Activated CD4-positive, alpha-beta memory T cell treated with anti-CD3 and anti-CD28 coated beads for 36 hours (primary cell): ENCODE data around the gene MYH10. TPM values are rescaled to one million over a fixed set of nuclear protein-coding genes. Genes with fewer than 3 reads are reported as not detected.

Source experiments
- CTCF ChIA-PET: fragments of 350-600 bp; sonication (Branson Sonifier 250); formaldehyde crosslinking; loops from one replicate; lab custom pipeline; 2021; ENCODE audit warnings: antibody characterized with exemption, inconsistent platforms; lab: Charles Lee
- POLR2A ChIA-PET: fragments of 350-600 bp; sonication (Branson Sonifier 250); formaldehyde crosslinking; loops from one replicate; lab custom pipeline; 2021; ENCODE audit warnings: antibody characterized with exemption; lab: Charles Lee
- DNase-seq: peaks from one replicate; pipeline ENCODE4 v3.0.0-alpha.2; 2020
- H3K27ac Mint-ChIP-seq: one replicate; pipeline ENCODE4 v1.8.0; 2021; ENCODE audit warnings: mixed read lengths
- H3K27me3 Mint-ChIP-seq: one replicate; pipeline ENCODE4 v1.8.0; 2021; ENCODE audit warnings: mixed read lengths
- H3K36me3 Mint-ChIP-seq: one replicate; pipeline ENCODE4 v1.8.0; 2021; ENCODE audit warnings: mixed read lengths
- H3K4me1 Mint-ChIP-seq: one replicate; pipeline ENCODE4 v1.8.0; 2021; ENCODE audit warnings: low read depth, mixed read lengths
- H3K4me3 Mint-ChIP-seq: one replicate; pipeline ENCODE4 v1.8.0; 2021; ENCODE audit warnings: mild to moderate bottlenecking, mixed read lengths
- H3K9me3 Mint-ChIP-seq: one replicate; pipeline ENCODE4 v1.8.0; 2021; ENCODE audit warnings: mixed read lengths
- intact Hi-C: fragments of 100-400 bp; cut with micrococcal nuclease; formaldehyde crosslinking; loops from one replicate; pipeline ENCODE4 v1.15.1; 2023
- total RNA-seq, 2 experiments: library from RNA; stranded (reverse); gene quantifications; one replicate each; pipeline ENCODE4 v1.2.3, GENCODE V29; 2021

MYH10 gene
- total RNA-seq, 2 experiments from 2014 or later: 15.6 to 20.6 TPM

DNA sequence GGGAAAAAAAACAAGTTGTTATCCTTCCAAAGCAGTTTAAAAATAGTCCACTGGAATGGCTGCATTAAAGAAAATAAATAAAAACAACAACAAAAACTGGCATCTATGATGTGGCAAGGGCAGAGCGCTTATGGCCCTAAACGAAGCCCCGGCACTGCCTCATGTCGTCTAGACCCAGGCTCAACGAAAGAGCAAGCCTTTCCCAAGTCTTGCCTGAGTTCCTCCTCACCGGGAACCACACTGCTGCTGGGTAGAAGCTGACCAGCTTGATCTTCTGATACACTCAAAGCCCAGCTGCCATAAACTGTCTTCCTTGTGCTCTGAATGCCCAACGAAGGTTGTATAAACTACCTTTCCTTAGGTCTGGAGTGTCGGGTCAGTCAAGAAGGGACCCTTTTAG lies 157.9 kb downstream of the MYH10 start:
- Mint-ChIP-seq H3K4me3 (no peak overlapping the region), H3K27ac (no peak overlapping the region), H3K9me3 (no peaks in the 10 kb centered on the region), H3K36me3 (peaks cover 41% of the 10 kb centered on the region), H3K4me1 (no peaks in the 10 kb centered on the region), H3K27me3 (no peaks in the 10 kb centered on the region)
- ChIA-PET CTCF (no interaction called here), POLR2A (no interaction called here)
- intact Hi-C loops: no loop called here
- DNase-seq: no peak

GRCh38 chr17:8470447-8471047 lies 160.0 kb downstream of the MYH10 start:
- peaks cover 43% of the 10 kb centered on the region for H3K36me3 Mint-ChIP-seq
- no peaks in the 10 kb centered on the region for H3K9me3 Mint-ChIP-seq
- H3K27me3 Mint-ChIP-seq: no peaks in the 10 kb centered on the region
- no peaks in the 10 kb centered on the region for H3K4me1 Mint-ChIP-seq
- ChIA-PET POLR2A (interaction anchor here (0.7 kb wide), 1 partner anchor 30 kb away, joined by 3 read pairs; no protein-coding TSS in a partner anchor), CTCF (interaction anchor here (0.9 kb wide), 1 partner anchor 60 kb away, joined by 3 read pairs; no protein-coding TSS in a partner anchor)
- intact Hi-C loops: no loop called here
- DNase-seq: no peak
- no peak overlapping the region for H3K4me3 Mint-ChIP-seq
- H3K27ac Mint-ChIP-seq: no peak overlapping the region

DNA sequence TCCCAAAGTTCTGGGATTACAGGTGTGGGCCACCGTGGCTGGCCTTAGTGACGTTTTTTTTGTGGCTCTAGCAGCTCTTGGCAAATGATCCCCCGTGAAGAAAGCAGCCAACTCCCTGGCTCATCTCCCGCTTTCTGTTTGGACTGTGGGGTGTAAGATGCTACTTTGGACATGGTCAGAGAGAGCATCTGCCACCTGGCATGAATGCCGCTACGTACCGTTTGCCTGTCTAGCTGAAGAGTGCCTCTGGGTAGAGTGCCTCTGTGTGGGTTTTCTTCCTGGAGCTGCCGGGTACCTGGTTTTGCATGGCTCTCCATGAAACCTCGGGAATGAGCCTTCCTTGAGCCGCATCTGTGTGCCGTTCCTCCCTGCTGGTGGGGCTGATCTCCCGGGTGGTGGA lies 160.6 kb downstream of the MYH10 start:
- Mint-ChIP-seq H3K9me3 (no peaks in the 10 kb centered on the region), H3K27ac (no peak overlapping the region), H3K36me3 (peaks cover 38% of the 10 kb centered on the region), H3K27me3 (no peaks in the 10 kb centered on the region), H3K4me1 (no peaks in the 10 kb centered on the region), H3K4me3 (no peak overlapping the region)
- POLR2A ChIA-PET: interaction anchor here (0.7 kb wide), 1 partner anchor 31 kb away, joined by 3 read pairs; no protein-coding TSS in a partner anchor
- DNase-seq: no peak
- CTCF ChIA-PET: interaction anchor here (0.9 kb wide), 1 partner anchor 59 kb away, joined by 3 read pairs; no protein-coding TSS in a partner anchor
- intact Hi-C loops: no loop called here

- Mint-ChIP-seq H3K4me3 (no peak overlapping the region), H3K27ac (no peak overlapping the region), H3K36me3 (peaks cover 36% of the 10 kb centered on the region), H3K27me3 (no peaks in the 10 kb centered on the region), H3K9me3 (no peaks in the 10 kb centered on the region), H3K4me1 (peaks cover 3% of the 10 kb centered on the region)
- ChIA-PET CTCF (no interaction called here), POLR2A (no interaction called here)
- intact Hi-C loops: no loop called here
- no peak for DNase-seq
Measured at GRCh38 chr17:8468980-8469379, 161.5 kb downstream of the MYH10 start.

- ChIA-PET CTCF (no interaction called here), POLR2A (no interaction called here)
- no peak for DNase-seq
- Mint-ChIP-seq H3K27me3 (no peaks in the 10 kb centered on the region), H3K4me1 (peaks cover 4% of the 10 kb centered on the region), H3K4me3 (no peak overlapping the region), H3K36me3 (peaks cover 34% of the 10 kb centered on the region), H3K27ac (no peak overlapping the region), H3K9me3 (no peaks in the 10 kb centered on the region)
- intact Hi-C loops: no loop called here
Measured at GRCh38 chr17:8468127-8468526, 162.4 kb downstream of the MYH10 start.

DNA sequence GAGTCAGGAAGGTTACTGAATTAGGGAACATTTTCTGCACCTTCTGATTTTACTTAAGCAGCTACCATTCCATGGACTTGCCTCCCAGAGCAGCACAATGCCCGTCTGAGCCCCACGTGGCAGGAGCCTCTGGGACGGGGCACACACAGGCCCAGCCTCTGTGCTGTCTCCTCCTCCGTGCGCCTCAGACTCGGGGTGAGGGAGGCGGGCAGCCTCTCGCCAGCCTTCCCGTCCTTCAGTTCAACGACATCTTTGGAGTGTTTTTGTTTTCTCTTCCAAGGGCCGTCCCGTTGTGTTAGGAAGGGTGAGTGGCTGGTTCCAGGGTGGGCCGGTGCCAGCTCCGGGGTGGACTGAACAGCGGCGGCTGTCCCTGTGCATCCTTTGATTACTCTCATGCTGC lies 163.0 kb downstream of the MYH10 start:
- no peak overlapping the region for H3K4me3 Mint-ChIP-seq
- CTCF ChIA-PET: no interaction called here
- no peak for DNase-seq
- H3K9me3 Mint-ChIP-seq: no peaks in the 10 kb centered on the region
- intact Hi-C loops: no loop called here
- POLR2A ChIA-PET: no interaction called here
- H3K4me1 Mint-ChIP-seq: peaks cover 4% of the 10 kb centered on the region
- no peaks in the 10 kb centered on the region for H3K27me3 Mint-ChIP-seq
- peaks cover 32% of the 10 kb centered on the region for H3K36me3 Mint-ChIP-seq
- H3K27ac Mint-ChIP-seq: no peak overlapping the region

DNA sequence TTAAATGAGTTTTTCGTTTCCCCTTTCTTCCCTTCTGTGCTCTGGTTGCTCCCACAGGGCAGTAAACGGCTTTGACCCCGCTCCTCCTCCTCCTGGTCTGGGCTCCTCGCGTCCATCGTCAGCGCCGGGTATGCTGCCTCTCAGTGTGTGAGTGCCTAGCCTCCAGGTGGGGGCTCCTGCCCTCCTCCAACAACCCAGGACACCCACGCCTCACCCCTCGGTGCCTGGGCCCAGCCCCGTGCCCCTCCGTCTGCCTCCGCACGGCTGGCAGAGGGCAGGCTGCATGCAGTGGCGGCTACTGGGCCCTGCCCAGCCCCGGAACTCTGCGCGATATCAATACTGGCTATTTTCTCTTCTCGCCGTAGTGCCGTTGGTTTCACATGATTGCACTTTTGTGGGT lies 163.7 kb downstream of the MYH10 start:
- no peaks in the 10 kb centered on the region for H3K9me3 Mint-ChIP-seq
- H3K36me3 Mint-ChIP-seq: peaks cover 34% of the 10 kb centered on the region
- ChIA-PET CTCF (no interaction called here), POLR2A (no interaction called here)
- no peak overlapping the region for H3K4me3 Mint-ChIP-seq
- DNase-seq: no peak
- H3K4me1 Mint-ChIP-seq: peaks cover 4% of the 10 kb centered on the region
- intact Hi-C loops: no loop called here
- no peaks in the 10 kb centered on the region for H3K27me3 Mint-ChIP-seq
- no peak overlapping the region for H3K27ac Mint-ChIP-seq

- POLR2A ChIA-PET: no interaction called here
- Mint-ChIP-seq H3K9me3 (no peaks in the 10 kb centered on the region), H3K27me3 (no peaks in the 10 kb centered on the region), H3K27ac (no peak overlapping the region), H3K4me3 (no peak overlapping the region), H3K36me3 (peaks cover 37% of the 10 kb centered on the region), H3K4me1 (peaks cover 4% of the 10 kb centered on the region)
- no peak for DNase-seq
- CTCF ChIA-PET: no interaction called here
- intact Hi-C loops: no loop called here
Measured at GRCh38 chr17:8466456-8466855, 164.1 kb downstream of the MYH10 start.

GRCh38 chr17:8465759-8466158 lies 164.8 kb downstream of the MYH10 start:
- Mint-ChIP-seq H3K36me3 (peaks cover 35% of the 10 kb centered on the region), H3K9me3 (no peaks in the 10 kb centered on the region), H3K27ac (no peak overlapping the region), H3K4me1 (peaks cover 4% of the 10 kb centered on the region), H3K27me3 (no peaks in the 10 kb centered on the region), H3K4me3 (no peak overlapping the region)
- intact Hi-C loops: no loop called here
- POLR2A ChIA-PET: no interaction called here
- no peak for DNase-seq
- CTCF ChIA-PET: interaction anchor here (0.5 kb wide), 1 partner anchor 283 kb away, joined by 4 read pairs; no protein-coding TSS in a partner anchor

GRCh38 chr17:8465356-8465755 lies 165.2 kb downstream of the MYH10 start:
- no peak for DNase-seq
- H3K36me3 Mint-ChIP-seq: peaks cover 35% of the 10 kb centered on the region
- CTCF ChIA-PET: interaction anchor here (0.5 kb wide), 1 partner anchor 283 kb away, joined by 4 read pairs; no protein-coding TSS in a partner anchor
- H3K4me1 Mint-ChIP-seq: peaks cover 4% of the 10 kb centered on the region
- POLR2A ChIA-PET: no interaction called here
- H3K4me3 Mint-ChIP-seq: no peak overlapping the region
- H3K27ac Mint-ChIP-seq: no peak overlapping the region
- intact Hi-C loops: no loop called here
- no peaks in the 10 kb centered on the region for H3K27me3 Mint-ChIP-seq
- no peaks in the 10 kb centered on the region for H3K9me3 Mint-ChIP-seq

DNA sequence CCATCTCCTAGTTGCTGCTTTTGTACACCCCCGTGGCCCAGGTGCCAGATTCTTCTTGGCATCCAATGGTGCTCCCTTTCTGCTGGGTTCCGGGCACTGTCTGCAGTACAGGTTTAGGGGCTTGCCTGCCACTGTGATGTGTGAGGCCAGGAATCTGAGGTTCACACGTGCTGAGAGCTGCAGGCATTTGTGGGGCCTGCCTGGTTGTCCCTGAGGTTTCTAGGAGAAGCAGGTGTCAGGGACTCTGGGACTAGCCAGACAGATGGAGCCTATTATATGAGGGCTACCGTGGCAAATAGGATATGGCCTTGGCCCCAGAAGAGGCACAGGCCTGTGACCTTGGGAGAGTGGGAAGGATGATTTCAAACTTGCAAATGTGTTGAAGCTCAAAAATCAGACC lies 165.6 kb downstream of the MYH10 start:
- Mint-ChIP-seq H3K27ac (no peak overlapping the region), H3K4me3 (no peak overlapping the region), H3K9me3 (no peaks in the 10 kb centered on the region), H3K27me3 (no peaks in the 10 kb centered on the region), H3K36me3 (peaks cover 38% of the 10 kb centered on the region), H3K4me1 (peaks cover 4% of the 10 kb centered on the region)
- intact Hi-C loops: no loop called here
- ChIA-PET POLR2A (no interaction called here), CTCF (no interaction called here)
- DNase-seq: no peak

GRCh38 chr17:8463099-8463498 lies 167.4 kb downstream of the MYH10 start:
- DNase-seq: no peak
- H3K36me3 Mint-ChIP-seq: peaks cover 49% of the 10 kb centered on the region
- intact Hi-C loops: no loop called here
- no peak overlapping the region for H3K27ac Mint-ChIP-seq
- no peak overlapping the region for H3K4me3 Mint-ChIP-seq
- POLR2A ChIA-PET: no interaction called here
- CTCF ChIA-PET: interaction anchor here (0.9 kb wide), 1 partner anchor 322 kb away, joined by 3 read pairs; no protein-coding TSS in a partner anchor
- H3K9me3 Mint-ChIP-seq: no peaks in the 10 kb centered on the region
- H3K27me3 Mint-ChIP-seq: no peaks in the 10 kb centered on the region
- peaks cover 8% of the 10 kb centered on the region for H3K4me1 Mint-ChIP-seq

GRCh38 chr17:8462564-8462963 lies 168.0 kb downstream of the MYH10 start:
- no peak overlapping the region for H3K4me3 Mint-ChIP-seq
- ChIA-PET CTCF (interaction anchor here (0.9 kb wide), 1 partner anchor 323 kb away, joined by 3 read pairs; no protein-coding TSS in a partner anchor), POLR2A (no interaction called here)
- H3K27ac Mint-ChIP-seq: no peak overlapping the region
- DNase-seq: no peak
- intact Hi-C loops: no loop called here
- no peaks in the 10 kb centered on the region for H3K27me3 Mint-ChIP-seq
- peaks cover 11% of the 10 kb centered on the region for H3K4me1 Mint-ChIP-seq
- H3K36me3 Mint-ChIP-seq: peaks cover 46% of the 10 kb centered on the region
- H3K9me3 Mint-ChIP-seq: no peaks in the 10 kb centered on the region
